Osteocyte (in vitro differentiated cells): ENCODE data around the gene CPN2. TPM values are rescaled to one million over a fixed set of nuclear protein-coding genes. Genes with fewer than 3 reads are reported as not detected.

Experiments used
- DNase-seq: peaks from one replicate; pipeline ENCODE4 v3.0.0; 2021; ENCODE audit warnings: mixed read lengths; ENCODE audit not compliant: unreplicated experiment; ENCODE audit errors: extremely low spot score
- H3K27ac Mint-ChIP-seq: one replicate; pipeline ENCODE4 v1.8.0; 2021; ENCODE audit warnings: mild to moderate bottlenecking, mixed read lengths; ENCODE audit not compliant: unreplicated experiment
- H3K27me3 Mint-ChIP-seq: one replicate; pipeline ENCODE4 v1.8.0; 2021; ENCODE audit warnings: mixed read lengths; ENCODE audit not compliant: unreplicated experiment
- H3K36me3 Mint-ChIP-seq: one replicate; pipeline ENCODE4 v1.8.0; 2021; ENCODE audit warnings: mixed read lengths; ENCODE audit not compliant: unreplicated experiment
- H3K4me1 Mint-ChIP-seq: one replicate; pipeline ENCODE4 v1.8.0; 2021; ENCODE audit warnings: mixed read lengths; ENCODE audit not compliant: unreplicated experiment
- H3K4me3 Mint-ChIP-seq: one replicate; pipeline ENCODE4 v1.8.0; 2021; ENCODE audit warnings: mild to moderate bottlenecking, moderate library complexity, mixed read lengths; ENCODE audit not compliant: unreplicated experiment
- H3K9me3 Mint-ChIP-seq: one replicate; pipeline ENCODE4 v1.8.0; 2021; ENCODE audit warnings: mixed read lengths; ENCODE audit not compliant: unreplicated experiment
- CTCF ChIP-seq: fragments of 200-600 bp; sonication (generic); IDR thresholded peaks from 2 replicates; pipeline ENCODE4 v1.5.0; 2021; ENCODE audit warnings: antibody characterized with exemption, mild to moderate bottlenecking, moderate library complexity
- total RNA-seq: library from RNA; stranded (reverse); gene quantifications from 2 replicates; pipeline ENCODE4 v1.2.1, GENCODE V29; 2021

Gene CPN2
- total RNA-seq, 1 donor from 2014 or later, result not detected

DNA sequence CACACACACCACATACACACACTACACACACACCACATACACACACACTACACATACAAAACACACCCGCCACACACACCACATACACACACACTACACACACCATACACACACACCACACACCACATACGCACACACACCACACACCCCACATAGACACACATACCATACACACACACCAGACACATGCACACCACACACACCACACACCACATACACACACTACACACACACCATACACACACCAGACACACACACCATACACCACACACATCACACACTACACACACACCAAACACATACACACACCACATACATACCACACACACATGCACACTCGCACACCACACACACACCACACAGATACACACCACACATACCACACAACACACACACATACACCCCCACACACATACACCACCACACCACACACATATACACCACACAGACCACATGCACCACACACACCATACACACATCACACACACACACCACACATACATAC lies 26.3 kb downstream of the CPN2 start:
- DNase-seq, result no peak
- Mint-ChIP-seq H3K36me3 (no peaks in the 10 kb centered on the region), H3K4me3 (no peak overlapping the region), H3K4me1 (peaks cover 16% of the 10 kb centered on the region), H3K9me3 (peaks cover under 1% of the 10 kb centered on the region), H3K27ac (no peak overlapping the region), H3K27me3 (peaks cover 11% of the 10 kb centered on the region)
- no peak for TF ChIP-seq CTCF

GRCh38 chr3:194323785-194324735 lies 27.1 kb downstream of the CPN2 start:
- DNase-seq, result no peak
- TF ChIP-seq CTCF, result no peak
- Mint-ChIP-seq H3K36me3 (peaks cover 3% of the 10 kb centered on the region), H3K9me3 (peaks cover 9% of the 10 kb centered on the region), H3K4me1 (peaks cover 16% of the 10 kb centered on the region), H3K27ac (no peak overlapping the region), H3K4me3 (no peak overlapping the region), H3K27me3 (peaks cover 16% of the 10 kb centered on the region)

GRCh38 chr3:194322678-194323211 lies 28.4 kb downstream of the CPN2 start:
- no peak for TF ChIP-seq CTCF
- Mint-ChIP-seq H3K27ac (no peak overlapping the region), H3K27me3 (peaks cover 17% of the 10 kb centered on the region), H3K9me3 (peaks cover 12% of the 10 kb centered on the region), H3K36me3 (peaks cover 5% of the 10 kb centered on the region), H3K4me3 (no peak overlapping the region), H3K4me1 (peaks cover 16% of the 10 kb centered on the region)
- no peak for DNase-seq

- no peak for DNase-seq
- Mint-ChIP-seq H3K36me3 (peaks cover 5% of the 10 kb centered on the region), H3K9me3 (peaks cover 12% of the 10 kb centered on the region), H3K27ac (no peak overlapping the region), H3K27me3 (peaks cover 23% of the 10 kb centered on the region), H3K4me1 (peaks cover 16% of the 10 kb centered on the region), H3K4me3 (no peak overlapping the region)
- no peak for TF ChIP-seq CTCF
Observed at GRCh38 chr3:194321693-194322640, 29.2 kb downstream of the CPN2 start.
